AG09319 (cell line): ENCODE results near the gene SH2D1A.

Source experiments
- DNase-seq: peaks from one replicate; pipeline ENCODE4 v3.0.0-alpha.2; 2010; ENCODE audit warnings: low read depth; ENCODE audit errors: extremely low read depth
- CTCF ChIP-seq: IDR thresholded peaks from 2 replicates; pipeline ENCODE4 v1.5.1; 2011; ENCODE audit warnings: low read depth, mild to moderate bottlenecking, inconsistent platforms, low read length, moderate library complexity

Gene SH2D1A

GRCh38 chrX:124343016-124343415, 3.3 kb upstream of the SH2D1A start:
- no peak for DNase-seq
- no peak for TF ChIP-seq CTCF

- no peak for DNase-seq
- no peak for TF ChIP-seq CTCF
Measured at GRCh38 chrX:124344246-124344645, 2.1 kb upstream of the SH2D1A start.

- TF ChIP-seq CTCF = no peak
- DNase-seq = no peak
Measured at GRCh38 chrX:124346877-124347241, 496 bp downstream of the SH2D1A start.

- TF ChIP-seq CTCF = no peak
- no peak for DNase-seq
Measured at GRCh38 chrX:124347242-124347641, 879 bp downstream of the SH2D1A start.

- DNase-seq = no peak
- no peak for TF ChIP-seq CTCF
Measured at GRCh38 chrX:124348182-124348581, 1.8 kb downstream of the SH2D1A start.

- no peak for DNase-seq
- no peak for TF ChIP-seq CTCF
Measured at GRCh38 chrX:124348885-124349453, 2.6 kb downstream of the SH2D1A start.

GRCh38 chrX:124354648-124355047, 8.3 kb downstream of the SH2D1A start:
- no peak for TF ChIP-seq CTCF
- DNase-seq = no peak
